Cardiac muscle cell (in vitro differentiated cells and primary cell): ENCODE results near the gene POLR2A. TPM values are rescaled to one million over a fixed set of nuclear protein-coding genes. Genes with fewer than 3 reads are reported as not detected.
A peak's percentile ranks its signal among the peaks of the same experiment; 100 is the strongest.

Experiments
- DNase-seq, 2 donors: peaks; one replicate each; pipeline versions ENCODE4 v3.0.0 to v3.0.0-alpha.2; 2010 to 2017; ENCODE audit warnings: low read depth in 1 of 2, low spot score in 1 of 2
- H3K27ac ChIP-seq: fragments of 200-600 bp; sonication (generic); 2 replicates; pipeline ENCODE4 v1.5.1; 2016
- H3K27me3 ChIP-seq: fragments of 200-600 bp; sonication (generic); 2 replicates; pipeline ENCODE4 v1.6.0; 2016; ENCODE audit warnings: control low read depth
- H3K36me3 ChIP-seq: fragments of 200-600 bp; sonication (generic); 2 replicates; pipeline ENCODE4 v1.5.1; 2016; ENCODE audit warnings: control low read depth
- H3K4me1 ChIP-seq: fragments of 200-600 bp; sonication (generic); 2 replicates; pipeline ENCODE4 v1.8.1; 2017; ENCODE audit warnings: low read depth, mild to moderate bottlenecking, mixed run types
- H3K4me3 ChIP-seq: fragments of 200-600 bp; sonication (generic); 2 replicates; pipeline ENCODE4 v1.5.1; 2016; ENCODE audit warnings: mild to moderate bottlenecking
- H3K9me3 ChIP-seq: fragments of 200-600 bp; sonication (generic); 2 replicates; pipeline ENCODE4 v1.5.1; 2017; ENCODE audit warnings: low read depth, mild to moderate bottlenecking, control low read depth
- polyA plus RNA-seq: library from polyadenylated mRNA; unstranded; fragments of >200 nt; fragmentation: Nextera tagmentation; extraction: Ambion mirVana; gene quantifications from 2 replicates; pipeline ENCODE4 v1.2.1, GENCODE V29; 2016
- total RNA-seq: library from RNA; depleted of rRNA; stranded (reverse); fragments of >200 nt; gene quantifications from 2 replicates; pipeline ENCODE4 v1.2.3, GENCODE V29; 2016
- TF ChIP-seq, protein P1 (sequence below): IDR thresholded peaks from 2 replicates; pipeline ENCODE4 v1.5.1; 2012; ENCODE audit warnings: low read depth, mild to moderate bottlenecking, low read length

Gene POLR2A
- total and polyA plus RNA-seq, 2 experiments from 2014 or later = 41.3 to 62.3 TPM

DNA sequence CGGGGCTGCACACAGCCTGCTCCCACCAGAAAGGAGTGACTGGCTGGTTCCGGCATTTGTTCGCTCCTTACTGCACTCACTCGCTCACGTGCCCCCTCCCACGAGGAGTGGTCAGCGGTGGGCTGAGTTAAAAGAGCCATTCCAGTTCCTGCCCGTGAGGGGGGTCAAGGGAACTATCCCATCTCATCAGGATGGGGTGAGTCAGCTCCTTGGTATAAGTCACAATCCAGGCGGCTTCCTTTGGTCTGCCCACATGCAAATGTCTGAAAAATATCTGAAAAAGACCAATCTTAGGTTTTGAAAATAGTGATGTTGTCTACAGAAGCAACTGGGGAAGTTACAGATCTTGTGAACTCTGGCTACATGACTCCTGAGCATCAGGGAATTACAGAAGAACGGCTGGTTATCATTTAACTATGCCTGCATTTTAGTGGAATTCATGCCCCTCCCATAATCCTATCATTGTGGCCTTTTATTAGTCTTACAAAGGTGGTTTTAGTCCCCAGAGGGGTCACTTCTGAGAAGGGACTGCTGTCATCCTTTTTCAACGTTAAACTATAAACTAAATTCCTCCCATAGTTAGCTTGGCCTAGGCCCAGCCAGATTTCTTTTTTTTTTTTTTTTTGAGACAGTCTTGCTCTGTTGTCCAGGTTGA lies 54.9 kb downstream of the POLR2A start:
- H3K36me3 ChIP-seq = no peaks in the 10 kb centered on the region
- TF ChIP-seq, protein P1, sequence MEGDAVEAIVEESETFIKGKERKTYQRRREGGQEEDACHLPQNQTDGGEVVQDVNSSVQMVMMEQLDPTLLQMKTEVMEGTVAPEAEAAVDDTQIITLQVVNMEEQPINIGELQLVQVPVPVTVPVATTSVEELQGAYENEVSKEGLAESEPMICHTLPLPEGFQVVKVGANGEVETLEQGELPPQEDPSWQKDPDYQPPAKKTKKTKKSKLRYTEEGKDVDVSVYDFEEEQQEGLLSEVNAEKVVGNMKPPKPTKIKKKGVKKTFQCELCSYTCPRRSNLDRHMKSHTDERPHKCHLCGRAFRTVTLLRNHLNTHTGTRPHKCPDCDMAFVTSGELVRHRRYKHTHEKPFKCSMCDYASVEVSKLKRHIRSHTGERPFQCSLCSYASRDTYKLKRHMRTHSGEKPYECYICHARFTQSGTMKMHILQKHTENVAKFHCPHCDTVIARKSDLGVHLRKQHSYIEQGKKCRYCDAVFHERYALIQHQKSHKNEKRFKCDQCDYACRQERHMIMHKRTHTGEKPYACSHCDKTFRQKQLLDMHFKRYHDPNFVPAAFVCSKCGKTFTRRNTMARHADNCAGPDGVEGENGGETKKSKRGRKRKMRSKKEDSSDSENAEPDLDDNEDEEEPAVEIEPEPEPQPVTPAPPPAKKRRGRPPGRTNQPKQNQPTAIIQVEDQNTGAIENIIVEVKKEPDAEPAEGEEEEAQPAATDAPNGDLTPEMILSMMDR = no peak
- no peaks in the 10 kb centered on the region for H3K9me3 ChIP-seq
- DNase-seq = peak in 1 of 2 donors; percentile 13
- H3K27me3 ChIP-seq = peaks cover 15% of the 10 kb centered on the region
- no peak overlapping the region for H3K27ac ChIP-seq
- no peaks in the 10 kb centered on the region for H3K4me1 ChIP-seq
- H3K4me3 ChIP-seq = no peak overlapping the region

DNA sequence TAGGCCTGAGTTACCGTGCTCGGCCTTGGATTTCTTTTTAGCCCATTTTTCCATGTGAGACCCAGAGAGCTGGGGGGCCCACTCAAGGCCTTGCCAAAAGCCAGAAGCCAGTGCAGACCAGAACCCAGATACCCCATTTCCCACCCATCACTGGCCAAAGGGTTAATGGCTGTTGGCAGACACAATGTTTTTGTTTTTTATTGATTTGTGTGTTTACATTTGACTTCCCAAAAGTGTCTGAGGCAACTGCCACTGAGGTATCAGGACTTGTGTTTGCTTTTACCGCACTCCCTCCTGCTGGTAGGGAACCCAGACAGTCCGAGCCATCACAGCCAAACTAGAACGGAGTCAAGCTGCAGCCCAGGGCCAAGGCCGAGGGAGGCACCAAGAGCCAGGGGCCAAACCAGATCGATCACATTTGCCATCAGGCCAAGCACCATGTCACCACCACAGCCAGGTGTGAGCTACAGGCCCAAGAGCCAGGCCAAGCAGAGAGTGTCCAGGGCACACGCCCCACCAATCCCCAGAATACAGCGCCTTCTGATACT lies 57.0 kb downstream of the POLR2A start:
- Histone ChIP-seq H3K4me1 (no peaks in the 10 kb centered on the region), H3K4me3 (no peak overlapping the region), H3K27ac (no peak overlapping the region), H3K36me3 (no peaks in the 10 kb centered on the region), H3K27me3 (peaks cover 15% of the 10 kb centered on the region), H3K9me3 (no peaks in the 10 kb centered on the region)
- TF ChIP-seq, protein P1 = no peak
- no peak for DNase-seq

DNA sequence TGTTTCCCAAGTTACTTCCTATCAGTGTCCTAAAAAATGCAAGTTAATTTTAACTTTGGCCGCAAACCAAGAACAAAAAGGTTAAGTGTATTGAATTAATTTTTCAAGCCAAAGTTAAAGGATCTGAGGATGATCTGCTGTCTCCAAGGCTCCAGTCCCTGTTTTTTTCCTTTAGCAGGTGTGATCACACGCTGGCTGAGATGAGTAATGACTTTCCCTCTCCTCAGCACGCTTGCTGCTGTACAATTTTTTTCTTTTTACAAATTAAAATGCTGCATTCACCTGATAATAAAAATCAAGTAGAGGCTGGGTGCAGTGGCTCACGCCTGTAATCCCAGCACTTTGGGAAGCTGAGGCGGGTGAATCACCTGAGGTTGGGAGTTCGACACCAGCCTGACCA lies 60.7 kb downstream of the POLR2A start:
- no peaks in the 10 kb centered on the region for H3K36me3 ChIP-seq
- H3K9me3 ChIP-seq = no peaks in the 10 kb centered on the region
- H3K27ac ChIP-seq = no peak overlapping the region
- TF ChIP-seq, protein P1 = no peak
- DNase-seq = no peak
- peaks cover 18% of the 10 kb centered on the region for H3K27me3 ChIP-seq
- no peak overlapping the region for H3K4me3 ChIP-seq
- H3K4me1 ChIP-seq = peaks cover 4% of the 10 kb centered on the region

DNA sequence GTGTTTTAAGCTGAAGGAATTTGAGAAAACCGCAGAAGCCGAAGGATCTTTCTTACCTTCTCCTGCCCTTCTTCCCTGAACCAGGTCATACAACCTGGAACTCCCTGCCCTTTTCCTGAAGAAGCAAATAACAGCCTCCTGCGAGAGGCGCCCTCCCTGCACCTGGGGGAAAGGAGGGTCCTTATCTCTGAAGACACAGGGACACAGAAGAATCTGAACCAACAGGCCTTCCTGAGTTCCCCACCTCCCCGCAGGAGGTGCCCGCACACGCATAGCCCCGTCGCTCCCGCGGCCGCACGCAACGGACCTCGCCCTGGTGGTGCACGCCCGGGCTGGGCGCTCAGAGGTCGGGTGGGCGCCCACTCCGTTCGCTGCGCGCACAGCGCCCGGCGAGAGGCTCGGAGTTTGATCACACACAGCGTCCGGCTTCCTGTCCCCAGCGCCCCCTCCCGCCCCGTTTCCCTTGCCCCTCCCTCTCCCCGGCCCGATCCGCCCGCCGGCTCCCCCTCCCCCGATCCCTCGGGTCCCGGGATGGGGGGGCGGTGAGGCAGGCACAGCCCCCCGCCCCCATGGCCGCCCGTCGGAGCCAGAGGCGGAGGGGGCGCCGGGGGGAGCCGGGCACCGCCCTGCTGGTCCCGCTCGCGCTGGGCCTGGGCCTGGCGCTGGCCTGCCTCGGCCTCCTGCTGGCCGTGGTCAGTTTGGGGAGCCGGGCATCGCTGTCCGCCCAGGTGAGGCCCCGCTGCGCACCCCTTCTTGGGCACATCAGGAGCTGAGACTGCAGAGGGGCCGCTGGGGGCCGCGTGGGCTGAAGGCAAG lies 64.6 kb downstream of the POLR2A start, which contains the start of gene TNFSF12:
Gene TNFSF12 (plus strand): TSS at position 474 of the 816 bp plus-strand sequence. CDS start 96 bp downstream, at position 570.
- peak; percentile 38 to 58 for DNase-seq
- Histone ChIP-seq H3K4me1 (peaks cover 4% of the 10 kb centered on the region), H3K4me3 (peak within 1 kb of the TSS; percentile 34), H3K36me3 (no peaks in the 10 kb centered on the region), H3K9me3 (no peaks in the 10 kb centered on the region), H3K27ac (no peak within 1 kb of the TSS), H3K27me3 (peaks cover 4% of the 10 kb centered on the region)
- TF ChIP-seq, protein P1 = peak; percentile 26

Other genes starting within 250 kb of the POLR2A start
Only the 30 nearest of the 40 such genes appear.
- 36.3 and 42.6 TPM in 2 replicates for gene SLC2A4, start 202.6 kb upstream of the POLR2A start, total RNA-seq
- gene SLC2A4, start 202.6 kb upstream of the POLR2A start, polyA plus RNA-seq = 23.4 and 32.7 TPM in 2 replicates
- 27.8 and 56.2 TPM in 2 replicates for gene YBX2, start 189.7 kb upstream of the POLR2A start, total RNA-seq
- gene YBX2, start 189.7 kb upstream of the POLR2A start, polyA plus RNA-seq = 20.9 and 32.7 TPM in 2 replicates
- gene EIF5A, start 176.7 kb upstream of the POLR2A start, total RNA-seq = 319 and 545 TPM in 2 replicates
- gene EIF5A, start 176.7 kb upstream of the POLR2A start, polyA plus RNA-seq = 719 and 988 TPM in 2 replicates
- gene GPS2, start 169.0 kb upstream of the POLR2A start, total RNA-seq = 59.9 and 76.2 TPM in 2 replicates
- 68.7 and 97.4 TPM in 2 replicates for gene GPS2, start 169.0 kb upstream of the POLR2A start, polyA plus RNA-seq
- gene NEURL4, start 155.0 kb upstream of the POLR2A start, total RNA-seq = 25.3 and 32.4 TPM in 2 replicates
- gene NEURL4, start 155.0 kb upstream of the POLR2A start, polyA plus RNA-seq = 12.2 and 15.5 TPM in 2 replicates
- gene ACAP1, start 147.8 kb upstream of the POLR2A start, total RNA-seq = 1.4 and 6.9 TPM in 2 replicates
- 25.9 and 32.1 TPM in 2 replicates for gene ACAP1, start 147.8 kb upstream of the POLR2A start, polyA plus RNA-seq
- 15.9 and 18.4 TPM in 2 replicates for gene KCTD11, start 132.2 kb upstream of the POLR2A start, total RNA-seq
- gene KCTD11, start 132.2 kb upstream of the POLR2A start, polyA plus RNA-seq = 10.7 and 14.0 TPM in 2 replicates
- not detected in 2 replicates for gene TMEM95, start 129.2 kb upstream of the POLR2A start, total RNA-seq
- not detected in 2 replicates for gene TMEM95, start 129.2 kb upstream of the POLR2A start, polyA plus RNA-seq
- gene TNK1, start 103.3 kb upstream of the POLR2A start, total RNA-seq = 1.3 and 2.6 TPM in 2 replicates
- gene TNK1, start 103.3 kb upstream of the POLR2A start, polyA plus RNA-seq = 2.9 and 4.3 TPM in 2 replicates
- gene PLSCR3, start 89.8 kb upstream of the POLR2A start, total RNA-seq = 25.9 and 33.4 TPM in 2 replicates
- gene PLSCR3, start 89.8 kb upstream of the POLR2A start, polyA plus RNA-seq = 39.1 and 40.3 TPM in 2 replicates
- 85.4 and 122 TPM in 2 replicates for gene TMEM256, start 80.3 kb upstream of the POLR2A start, total RNA-seq
- gene TMEM256, start 80.3 kb upstream of the POLR2A start, polyA plus RNA-seq = 117 and 193 TPM in 2 replicates
- gene NLGN2, start 76.5 kb upstream of the POLR2A start, total RNA-seq = 14.8 and 26.3 TPM in 2 replicates
- 5.2 and 8.4 TPM in 2 replicates for gene NLGN2, start 76.5 kb upstream of the POLR2A start, polyA plus RNA-seq
- not detected in 2 replicates for gene SPEM1, start 64.0 kb upstream of the POLR2A start, total RNA-seq
- gene SPEM1, start 64.0 kb upstream of the POLR2A start, polyA plus RNA-seq = not detected in 2 replicates
- gene SPEM2, start 58.8 kb upstream of the POLR2A start, total RNA-seq = not detected in 2 replicates
- gene SPEM2, start 58.8 kb upstream of the POLR2A start, polyA plus RNA-seq = not detected in 2 replicates
- not detected in 2 replicates for gene SPEM3, start 55.5 kb upstream of the POLR2A start, total RNA-seq
- not detected in 2 replicates for gene SPEM3, start 55.5 kb upstream of the POLR2A start, polyA plus RNA-seq
- 10.7 and 12.1 TPM in 2 replicates for gene TMEM102, start 48.9 kb upstream of the POLR2A start, total RNA-seq
- 7.9 and 10.9 TPM in 2 replicates for gene TMEM102, start 48.9 kb upstream of the POLR2A start, polyA plus RNA-seq
- gene FGF11, start 44.9 kb upstream of the POLR2A start, total RNA-seq = 51.9 and 56.8 TPM in 2 replicates
- 50.4 and 63.6 TPM in 2 replicates for gene FGF11, start 44.9 kb upstream of the POLR2A start, polyA plus RNA-seq
- gene CHRNB1, start 39.3 kb upstream of the POLR2A start, total RNA-seq = 8.5 and 14.0 TPM in 2 replicates
- 28.6 and 34.5 TPM in 2 replicates for gene CHRNB1, start 39.3 kb upstream of the POLR2A start, polyA plus RNA-seq
- 28.5 and 40.4 TPM in 2 replicates for gene ZBTB4, start 4.7 kb upstream of the POLR2A start, total RNA-seq
- 17.9 and 26.6 TPM in 2 replicates for gene ZBTB4, start 4.7 kb upstream of the POLR2A start, polyA plus RNA-seq
- gene SLC35G6, start 2.9 kb upstream of the POLR2A start, total RNA-seq = not detected in 2 replicates
- 0.10 and 1.9 TPM in 2 replicates for gene SLC35G6, start 2.9 kb upstream of the POLR2A start, polyA plus RNA-seq
- gene TNFSF12, start 64.7 kb downstream of the POLR2A start, total RNA-seq = 4.1 and 11.7 TPM in 2 replicates
- 3.2 and 6.7 TPM in 2 replicates for gene TNFSF12, start 64.7 kb downstream of the POLR2A start, polyA plus RNA-seq
- 3.1 and 7.4 TPM in 2 replicates for gene TNFSF13, start 74.4 kb downstream of the POLR2A start, total RNA-seq
- gene TNFSF13, start 74.4 kb downstream of the POLR2A start, polyA plus RNA-seq = 2.5 and 3.9 TPM in 2 replicates
- 71.5 and 78.9 TPM in 2 replicates for gene SENP3, start 77.6 kb downstream of the POLR2A start, total RNA-seq
- 43.4 and 45.0 TPM in 2 replicates for gene SENP3, start 77.6 kb downstream of the POLR2A start, polyA plus RNA-seq
- 0.35 and 0.39 TPM in 2 replicates for gene CD68, start 95.3 kb downstream of the POLR2A start, total RNA-seq
- 0.23 TPM in 1 of 2 replicates, not detected in the other for gene CD68, start 95.3 kb downstream of the POLR2A start, polyA plus RNA-seq
- gene MPDU1, start 99.5 kb downstream of the POLR2A start, total RNA-seq = 90.9 and 128 TPM in 2 replicates
- 63.6 and 86.9 TPM in 2 replicates for gene MPDU1, start 99.5 kb downstream of the POLR2A start, polyA plus RNA-seq
- 5.4 and 6.5 TPM in 2 replicates for gene SOX15, start 105.7 kb downstream of the POLR2A start, total RNA-seq
- 5.3 and 5.9 TPM in 2 replicates for gene SOX15, start 105.7 kb downstream of the POLR2A start, polyA plus RNA-seq
- gene FXR2, start 130.5 kb downstream of the POLR2A start, total RNA-seq = 65.0 and 69.2 TPM in 2 replicates
- gene FXR2, start 130.5 kb downstream of the POLR2A start, polyA plus RNA-seq = 60.5 and 65.5 TPM in 2 replicates
- 130 and 143 TPM in 2 replicates for gene SAT2, start 143.5 kb downstream of the POLR2A start, total RNA-seq
- 142 and 148 TPM in 2 replicates for gene SAT2, start 143.5 kb downstream of the POLR2A start, polyA plus RNA-seq
- 2.2 and 2.8 TPM in 2 replicates for gene SHBG, start 145.8 kb downstream of the POLR2A start, total RNA-seq
- gene SHBG, start 145.8 kb downstream of the POLR2A start, polyA plus RNA-seq = 3.9 and 5.6 TPM in 2 replicates
- gene ATP1B2, start 166.6 kb downstream of the POLR2A start, total RNA-seq = 26.2 and 34.6 TPM in 2 replicates
- 157 TPM in 2 replicates for gene ATP1B2, start 166.6 kb downstream of the POLR2A start, polyA plus RNA-seq